Panc1 (cell line): ENCODE measurements around the gene DLG2. TPM values are rescaled to one million over a fixed set of nuclear protein-coding genes. Genes with fewer than 3 reads are reported as not detected.
A peak's percentile ranks its signal among the peaks of the same experiment; 100 is the strongest.

ENCODE experiments used
- ATAC-seq: fragments of 200-7000 bp; cut with Tn5 transposase; 2 replicates; pipeline ENCODE4 v1.9.1; 2020; ENCODE audit warnings: mild to moderate bottlenecking, moderate library complexity
- BruUV-seq: library from RNA; stranded (reverse); fragments of 400-500 nt; replicated peaks from 2 replicates; lab custom pipeline; 2021; lab: Mats Ljungman, UMichigan
- CTCF ChIA-PET: fragments of 300-600 bp; sonication (Branson Sonifier 250); formaldehyde crosslinking; loops from one replicate; lab custom pipeline; 2022; ENCODE audit warnings: antibody characterized with exemption; lab: Charles Lee
- POLR2A ChIA-PET: fragments of 300-600 bp; sonication (Branson Sonifier 250); formaldehyde crosslinking; loops from one replicate; lab custom pipeline; 2022; ENCODE audit warnings: antibody characterized with exemption; lab: Charles Lee
- DNase-seq: peaks from one replicate; pipeline ENCODE4 v3.0.0-alpha.2; 2010; ENCODE audit warnings: low read depth, low spot score
- H3K27ac ChIP-seq: 2 replicates; pipeline ENCODE4 v1.5.1; 2011; ENCODE audit warnings: mild to moderate bottlenecking, low read length, inconsistent platforms
- H3K27me3 ChIP-seq: fragments of 200-500 bp; sonication (Bioruptor generic); 2 replicates; pipeline ENCODE4 v1.6.0; 2014; ENCODE audit warnings: low read length, inconsistent platforms; ENCODE audit not compliant: control insufficient read depth, insufficient read depth
- H3K36me3 ChIP-seq: fragments of 200-500 bp; sonication (Bioruptor generic); 2 replicates; pipeline ENCODE4 v1.5.1; 2014; ENCODE audit warnings: inconsistent platforms, mild to moderate bottlenecking, low read length, moderate library complexity; ENCODE audit not compliant: control insufficient read depth, insufficient read depth
- H3K4me1 ChIP-seq: 2 replicates; pipeline ENCODE4 v1.5.1; 2011; ENCODE audit warnings: inconsistent platforms, mild to moderate bottlenecking, low read length, moderate library complexity; ENCODE audit not compliant: control insufficient read depth, insufficient read depth
- H3K4me3 ChIP-seq, 2 experiments: 2 replicates each; pipeline ENCODE4 v1.5.1; 2011 to 2012; ENCODE audit warnings: low read depth in 2 of 2, low read length in 2 of 2, mild to moderate bottlenecking in 2 of 2, inconsistent platforms in 1 of 2, moderate library complexity in 1 of 2
- H3K9me3 ChIP-seq: fragments of 200-500 bp; sonication (Bioruptor generic); 2 replicates; pipeline ENCODE4 v1.5.1; 2014; ENCODE audit warnings: low read depth, mild to moderate bottlenecking, inconsistent platforms, low read length, moderate library complexity; ENCODE audit not compliant: control insufficient read depth, insufficient read depth
- CTCF ChIP-seq: fragments of 450-650 bp; IDR thresholded peaks from 2 replicates; pipeline ENCODE4 v1.5.1; 2017; ENCODE audit warnings: mild to moderate bottlenecking
- POLR2AphosphoS5 ChIP-seq: IDR thresholded peaks from 2 replicates; pipeline ENCODE4 v1.6.1; 2012; ENCODE audit warnings: mild to moderate bottlenecking, low read depth, low read length, moderate library complexity
- REST ChIP-seq, 2 experiments: IDR thresholded peaks; 2 replicates each; pipeline ENCODE4 v1.6.1; 2011 to 2012; ENCODE audit warnings: low read depth in 2 of 2, control low read depth in 1 of 2, low read length in 1 of 2, mild to moderate bottlenecking in 1 of 2, moderate library complexity in 1 of 2; ENCODE audit not compliant: insufficient read depth in 1 of 2
- SIN3A ChIP-seq: IDR thresholded peaks from 2 replicates; pipeline ENCODE4 v1.6.1; 2012; ENCODE audit warnings: low read depth, mild to moderate bottlenecking, low read length, moderate library complexity, borderline replicate concordance; ENCODE audit not compliant: insufficient read depth
- TCF7L2 ChIP-seq: IDR thresholded peaks from 2 replicates; pipeline ENCODE4 v1.6.1; 2011; ENCODE audit warnings: mild to moderate bottlenecking, low read depth, low read length, inconsistent platforms
- in situ Hi-C: cut with HindIII; loops from 2 replicates; pipeline ENCODE4 v1.10.0; 2016; ENCODE audit warnings: low sequenced_read_pairs, low pct_unique_long_range_greater_than_20kb
- intact Hi-C: fragments of 100-400 bp; cut with micrococcal nuclease; formaldehyde crosslinking; loops from one replicate; pipeline ENCODE4 v1.10.0; 2022; ENCODE audit not compliant: unreplicated experiment
- total RNA-seq: library from RNA; stranded (reverse); gene quantifications from one replicate; pipeline ENCODE4 v1.2.1, GENCODE V29; 2021; ENCODE audit not compliant: unreplicated experiment

The DLG2 gene
- total RNA-seq, 1 experiment from 2014 or later, result 4.2 TPM

GRCh38 chr11:85628771-85629341, 1.7 kb upstream of the DLG2 start:
- ChIA-PET CTCF (interaction anchor here (0.6 kb wide), 1 partner anchor 36 kb away, joined by 3 read pairs; the partner anchor contains the start of gene CREBZF), POLR2A (no interaction called here)
- peak overlapping the region; percentile 96 for H3K27ac ChIP-seq
- intact Hi-C loops, result loop anchor here (5.0 kb wide), 2 partner anchors 33 to 48 kb away; no protein-coding TSS in a partner anchor
- no peak for DNase-seq
- H3K27me3 ChIP-seq, result no peaks in the 10 kb centered on the region
- ATAC-seq, result peak; percentile 23
- H3K9me3 ChIP-seq, result no peaks in the 10 kb centered on the region
- no peak for TF ChIP-seq POLR2AphosphoS5
- TF ChIP-seq SIN3A, result 0 out of 2 replicates have a peak, but pooled peaks have one; percentile 74
- peaks cover 34% of the 10 kb centered on the region for H3K4me1 ChIP-seq
- peaks cover 5% of the 10 kb centered on the region for H3K36me3 ChIP-seq
- BruUV-seq, result TSS peak; percentile 82
- peak overlapping the region; percentile 88 to 98 for H3K4me3 ChIP-seq
- in situ Hi-C loops, result no loop called here

- intact Hi-C loops (loop anchor here (5.0 kb wide), 2 partner anchors 34 to 49 kb away; no protein-coding TSS in a partner anchor), in situ Hi-C loops (no loop called here)
- DNase-seq, result peak; percentile 90
- H3K27me3 ChIP-seq, result no peaks in the 10 kb centered on the region
- TF ChIP-seq TCF7L2, result peak; percentile 31; the same call in 1 of the 2 replicates
- TF ChIP-seq POLR2AphosphoS5, result peak; percentile 94
- peak; percentile 82 for TF ChIP-seq SIN3A
- TF ChIP-seq REST (IDR thresholded peaks at IDR 0.05; ENCODE audit: insufficient read depth in 1 of 2, low read depth in 2 of 2, low read length in 1 of 2), result no peak
- TF ChIP-seq CTCF, result no peak
- H3K4me1 ChIP-seq, result peaks cover 34% of the 10 kb centered on the region
- H3K36me3 ChIP-seq, result peaks cover 5% of the 10 kb centered on the region
- no TSS peak for BruUV-seq
- CTCF ChIA-PET, result interaction anchor here (0.6 kb wide), 1 partner anchor 37 kb away, joined by 3 read pairs; the partner anchor contains the start of gene CREBZF
- H3K9me3 ChIP-seq, result no peaks in the 10 kb centered on the region
- ATAC-seq, result peak; percentile 99
- peak within 1 kb of the TSS; percentile 96 for H3K27ac ChIP-seq
- POLR2A ChIA-PET, result interaction anchor here (1.1 kb wide), 1 partner anchor 20 kb away, joined by 3 read pairs; the partner anchor contains the start of gene TMEM126A
- peak within 1 kb of the TSS; percentile 88 to 98 for H3K4me3 ChIP-seq
Measured at GRCh38 chr11:85627998-85628770, 1.0 kb upstream of the DLG2 start, which contains the start of gene TMEM126B. Gene TMEM126B (plus strand): TSS chr11:85628593. CDS start chr11:85628608, 15 bp downstream.
